GM23248 (cell line): ENCODE measurements around the gene HAUS2.

ENCODE experiments used
- EZH2 ChIP-seq: fragments of 200-600 bp; sonication (generic); IDR thresholded peaks from 2 replicates; pipeline ENCODE4 v1.6.1; 2018; ENCODE audit warnings: antibody characterized with exemption, mild to moderate bottlenecking; ENCODE audit not compliant: insufficient read depth, poor library complexity, severe bottlenecking
- EZH2phosphoT487 ChIP-seq: fragments of 200-600 bp; sonication (generic); IDR thresholded peaks from 2 replicates; pipeline ENCODE4 v1.6.1; 2018; ENCODE audit warnings: antibody characterized with exemption, moderate library complexity, mild to moderate bottlenecking, low read depth; ENCODE audit not compliant: insufficient read depth

DNA sequence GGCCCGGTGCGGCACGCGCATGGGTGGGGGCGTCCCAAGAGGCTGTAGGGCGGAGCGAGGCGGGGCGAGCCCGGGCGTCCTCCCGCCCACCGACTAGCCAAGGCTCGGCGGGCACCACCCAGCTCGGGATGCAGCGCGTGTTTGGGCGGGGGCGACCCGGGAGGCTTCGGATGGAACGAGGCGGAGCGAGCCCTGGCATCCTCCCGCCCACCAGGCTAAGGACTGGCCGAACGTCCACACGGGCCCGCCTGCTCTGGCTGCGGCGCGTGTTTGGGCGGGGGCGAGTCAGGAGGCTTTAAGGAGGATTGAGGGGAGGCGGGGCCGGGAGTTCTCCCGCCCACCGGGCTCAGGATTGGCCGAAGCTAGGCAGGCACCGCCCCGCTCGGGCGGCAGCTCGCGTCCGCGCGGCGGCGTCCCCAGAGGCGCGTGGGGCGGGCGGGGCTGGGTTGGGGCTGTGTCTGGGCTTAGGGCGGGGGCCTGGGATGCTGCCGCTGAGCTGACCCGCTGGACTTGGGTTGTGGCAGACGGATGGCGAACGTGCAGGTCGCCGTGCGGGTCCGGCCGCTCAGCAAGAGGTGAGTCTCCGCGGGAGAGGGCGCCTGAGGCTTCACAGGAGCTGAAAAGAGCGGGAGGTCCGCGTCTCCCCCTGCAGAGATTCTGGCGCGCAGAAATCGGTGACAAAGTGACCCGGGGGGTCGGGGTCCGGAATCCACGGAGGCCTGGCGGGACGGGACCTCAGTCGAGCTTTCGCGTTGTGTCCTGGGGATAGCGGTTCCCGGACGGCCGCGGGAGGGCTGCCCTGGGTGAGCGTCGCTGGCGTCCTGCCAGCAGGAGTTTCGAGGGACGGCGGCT is 26.8 kb downstream of the HAUS2 start, which contains the start of gene STARD9:
- TF ChIP-seq EZH2, result no peak
- no peak for TF ChIP-seq EZH2phosphoT487
